Fibroblast of gingiva (primary cell): Measurements from ENCODE around the gene SPEF1.

Source experiments
- DNase-seq: peaks from one replicate; pipeline ENCODE4 v3.0.0-alpha.2; 2011; ENCODE audit warnings: low read depth

The SPEF1 gene

GRCh38 chr20:3729811-3730540, 51.3 kb downstream of the SPEF1 start:
- DNase-seq, result no peak

GRCh38 chr20:3729378-3729777, 51.9 kb downstream of the SPEF1 start:
- DNase-seq, result no peak

GRCh38 chr20:3728876-3729275, 52.4 kb downstream of the SPEF1 start:
- no peak for DNase-seq

GRCh38 chr20:3728354-3728753, 52.9 kb downstream of the SPEF1 start:
- DNase-seq, result no peak
